ENCODE measurements around the gene MYH9. TPM values are rescaled to one million over a fixed set of nuclear protein-coding genes. Genes with fewer than 3 reads are reported as not detected.
A peak's percentile ranks its signal among the peaks of the same experiment; 100 is the strongest.
"Not testable (repeated sequence)": the region's sequence is repeated elsewhere in the genome, so short reads cannot be mapped to it uniquely, and the experiment has no call there.

MYH9 gene
- total RNA-seq, 2 donors from 2014 or later, result 125 to 229 TPM

DNA sequence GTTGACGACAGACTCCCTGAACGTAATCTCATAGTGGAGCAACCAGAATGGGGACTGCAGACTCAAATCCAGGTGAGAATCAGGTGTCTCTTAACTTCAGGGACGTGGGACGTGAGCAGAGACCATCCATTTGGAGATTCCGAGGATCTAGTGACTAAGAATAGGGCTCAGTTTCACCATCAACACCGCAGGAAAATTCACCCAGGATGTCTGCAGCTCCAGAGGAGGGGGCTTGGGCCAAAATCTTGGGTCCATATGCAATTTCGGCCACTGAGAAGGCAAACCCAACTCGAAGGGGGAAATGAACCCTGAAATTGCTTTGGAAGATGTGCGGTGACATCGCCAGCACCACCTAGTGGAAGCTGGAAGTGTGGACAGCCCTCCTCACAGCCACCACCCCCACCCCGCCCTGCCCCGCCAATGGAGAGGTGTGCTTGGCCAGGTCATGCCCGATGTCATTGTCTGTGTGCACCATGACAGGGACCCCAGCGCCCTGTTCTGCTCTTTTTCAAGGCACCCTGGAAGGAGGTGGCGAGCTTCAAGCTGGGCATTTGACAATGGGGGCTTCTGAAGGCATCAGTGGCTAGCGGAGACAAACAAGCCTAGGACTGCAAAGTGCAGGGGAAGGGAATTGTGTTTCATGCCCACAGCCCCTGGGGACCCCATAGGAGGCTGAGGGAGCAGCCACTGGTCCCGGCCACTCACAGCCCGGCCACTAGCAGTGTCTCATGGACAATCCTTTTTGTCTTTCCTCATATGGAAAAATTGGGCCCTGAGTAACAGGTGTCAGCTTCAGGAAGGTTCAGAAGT is 110.1 kb downstream of the MYH9 start:
- H3K36me3 ChIP-seq, result peaks cover 24% of the 10 kb centered on the region
- H3K9me3 ChIP-seq, result no peaks in the 10 kb centered on the region
- TF ChIP-seq, protein P1, sequence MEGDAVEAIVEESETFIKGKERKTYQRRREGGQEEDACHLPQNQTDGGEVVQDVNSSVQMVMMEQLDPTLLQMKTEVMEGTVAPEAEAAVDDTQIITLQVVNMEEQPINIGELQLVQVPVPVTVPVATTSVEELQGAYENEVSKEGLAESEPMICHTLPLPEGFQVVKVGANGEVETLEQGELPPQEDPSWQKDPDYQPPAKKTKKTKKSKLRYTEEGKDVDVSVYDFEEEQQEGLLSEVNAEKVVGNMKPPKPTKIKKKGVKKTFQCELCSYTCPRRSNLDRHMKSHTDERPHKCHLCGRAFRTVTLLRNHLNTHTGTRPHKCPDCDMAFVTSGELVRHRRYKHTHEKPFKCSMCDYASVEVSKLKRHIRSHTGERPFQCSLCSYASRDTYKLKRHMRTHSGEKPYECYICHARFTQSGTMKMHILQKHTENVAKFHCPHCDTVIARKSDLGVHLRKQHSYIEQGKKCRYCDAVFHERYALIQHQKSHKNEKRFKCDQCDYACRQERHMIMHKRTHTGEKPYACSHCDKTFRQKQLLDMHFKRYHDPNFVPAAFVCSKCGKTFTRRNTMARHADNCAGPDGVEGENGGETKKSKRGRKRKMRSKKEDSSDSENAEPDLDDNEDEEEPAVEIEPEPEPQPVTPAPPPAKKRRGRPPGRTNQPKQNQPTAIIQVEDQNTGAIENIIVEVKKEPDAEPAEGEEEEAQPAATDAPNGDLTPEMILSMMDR (IDR thresholded peaks at IDR 0.05), result peak; percentile 88 to 93
- peak; percentile 71 for DNase-seq (ENCODE audit: low spot score)
- peaks cover 0 to 8% of the 10 kb centered on the region in 2 donors for H3K4me1 ChIP-seq
- H3K27ac ChIP-seq, result no peak overlapping the region
- no peak overlapping the region for H3K4me3 ChIP-seq
- no peaks in the 10 kb centered on the region for H3K27me3 ChIP-seq

DNA sequence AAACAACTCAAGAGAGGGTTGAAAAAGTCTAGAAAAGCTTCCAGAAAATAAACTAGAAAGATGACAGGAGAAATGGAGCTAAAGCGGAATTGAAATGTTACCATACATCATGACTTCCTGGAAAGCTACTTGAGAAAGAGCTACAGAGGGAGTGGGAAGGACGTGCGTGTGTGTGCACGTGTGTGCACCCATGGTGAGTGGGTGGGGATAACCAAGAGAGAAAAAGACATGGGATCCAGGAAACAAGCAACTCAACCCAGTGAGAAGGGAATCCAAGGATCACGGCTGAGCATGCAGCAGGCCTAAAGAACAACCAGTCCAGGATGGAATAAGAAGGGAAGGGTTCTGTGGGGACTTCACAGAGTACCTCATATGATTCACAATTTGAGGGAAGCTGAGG is 113.2 kb downstream of the MYH9 start:
- Histone ChIP-seq H3K27ac (no peak overlapping the region), H3K27me3 (no peaks in the 10 kb centered on the region), H3K4me1 (peaks cover 0 to 8% of the 10 kb centered on the region in 2 donors), H3K36me3 (no peaks in the 10 kb centered on the region), H3K9me3 (no peaks in the 10 kb centered on the region), H3K4me3 (no peak overlapping the region)
- TF ChIP-seq, protein P1 (IDR thresholded peaks at IDR 0.05), result no peak
- DNase-seq (ENCODE audit: low spot score), result no peak

DNA sequence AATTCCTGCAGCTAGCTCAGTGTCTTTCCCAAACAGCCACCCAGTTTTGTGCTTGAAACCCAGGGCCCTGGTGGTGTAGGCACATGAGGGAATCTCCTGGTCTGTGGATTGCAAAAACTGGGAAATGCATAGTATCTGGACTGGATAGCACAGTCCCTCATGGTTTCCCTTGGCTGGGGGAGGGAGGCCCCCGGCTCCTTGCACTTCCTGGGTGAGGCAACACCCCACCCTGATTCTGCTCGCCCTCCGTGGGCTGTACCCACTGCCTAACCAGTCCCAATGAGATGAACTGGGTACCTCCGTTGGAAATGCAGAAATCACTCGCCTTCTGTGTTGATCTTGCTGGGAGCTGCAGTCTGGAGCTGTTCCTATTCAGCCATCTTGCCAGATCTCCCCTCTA is 115.8 kb downstream of the MYH9 start:
- H3K27ac ChIP-seq; DNase-seq (ENCODE audit: low spot score); H3K4me1 ChIP-seq; H3K9me3 ChIP-seq; H3K4me3 ChIP-seq; H3K27me3 ChIP-seq; H3K36me3 ChIP-seq: not testable (repeated sequence)

DNA sequence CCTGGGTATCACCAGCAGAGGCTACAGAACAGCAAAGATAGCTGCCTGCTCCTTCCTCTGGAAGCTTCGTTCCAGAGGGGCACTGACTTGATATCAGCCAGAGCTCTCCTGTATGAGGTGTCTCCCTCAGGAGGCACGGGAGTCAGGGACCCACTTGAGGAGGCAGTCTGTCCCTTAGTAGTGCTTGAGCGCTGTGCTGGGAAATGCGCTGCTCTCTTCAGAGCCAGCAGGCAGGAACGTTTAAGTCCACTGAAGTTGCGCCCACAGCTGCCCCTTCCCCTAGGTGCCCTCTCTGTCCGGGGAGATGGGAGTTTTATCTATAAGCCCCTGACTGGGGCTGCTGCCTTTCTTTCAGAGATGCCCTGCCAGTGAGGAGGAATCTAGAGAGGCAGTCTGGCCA is 116.5 kb downstream of the MYH9 start:
- H3K27ac ChIP-seq; H3K36me3 ChIP-seq; H3K9me3 ChIP-seq; H3K27me3 ChIP-seq; H3K4me3 ChIP-seq; H3K4me1 ChIP-seq; DNase-seq (ENCODE audit: low spot score): not testable (repeated sequence)

DNA sequence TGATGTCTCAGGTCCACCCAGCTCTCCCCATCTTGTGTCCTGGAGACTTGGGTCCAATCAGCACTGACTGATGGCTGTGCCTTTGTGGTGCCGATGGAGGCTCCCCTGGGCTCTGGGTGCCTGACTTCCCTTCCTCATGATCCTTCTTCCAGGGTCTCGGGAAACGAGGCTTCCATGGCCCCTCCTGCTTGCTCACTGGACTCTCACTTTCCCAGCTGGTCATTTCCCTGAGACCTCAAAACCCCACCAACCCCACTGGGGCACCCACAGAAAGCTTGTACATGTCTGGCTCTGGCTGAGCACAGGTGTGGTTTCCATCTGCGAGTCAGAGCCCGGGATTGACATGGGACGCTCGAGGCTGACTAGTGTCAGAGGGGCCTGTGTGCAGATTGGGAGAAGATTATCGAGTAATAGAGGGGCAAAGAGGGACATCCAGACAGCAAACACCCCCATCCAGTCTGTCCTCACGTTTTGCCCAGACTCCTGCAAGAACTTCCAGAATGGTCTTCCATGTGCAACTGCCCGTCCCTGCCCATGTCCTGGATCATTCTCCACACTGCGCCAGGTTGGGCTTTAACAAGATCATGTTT is 119.8 kb downstream of the MYH9 start:
- TF ChIP-seq, protein P1 (IDR thresholded peaks at IDR 0.05), result no peak
- Histone ChIP-seq H3K36me3 (peaks cover 12% of the 10 kb centered on the region), H3K4me1 (no peaks in the 10 kb centered on the region)

DNA sequence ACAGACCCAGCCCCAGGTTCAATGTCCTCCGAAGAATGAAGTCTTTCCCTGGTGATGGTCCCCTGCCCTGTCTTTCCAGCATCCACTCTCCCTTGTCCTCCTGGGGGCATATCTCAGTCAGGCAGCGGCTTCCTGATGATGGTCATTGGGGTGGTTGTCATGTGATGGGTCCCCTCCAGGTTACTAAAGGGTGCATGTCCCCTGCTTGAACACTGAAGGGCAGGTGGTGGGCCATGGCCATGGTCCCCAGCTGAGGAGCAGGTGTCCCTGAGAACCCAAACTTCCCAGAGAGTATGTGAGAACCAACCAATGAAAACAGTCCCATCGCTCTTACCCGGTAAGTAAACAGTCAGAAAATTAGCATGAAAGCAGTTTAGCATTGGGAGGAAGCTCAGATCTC is 120.7 kb downstream of the MYH9 start:
- no peaks in the 10 kb centered on the region for H3K4me1 ChIP-seq
- no peak for DNase-seq (ENCODE audit: low spot score)
- H3K27me3 ChIP-seq, result no peaks in the 10 kb centered on the region
- H3K4me3 ChIP-seq, result no peak overlapping the region
- no peaks in the 10 kb centered on the region for H3K9me3 ChIP-seq
- TF ChIP-seq, protein P1 (IDR thresholded peaks at IDR 0.05), result no peak
- no peak overlapping the region for H3K27ac ChIP-seq
- H3K36me3 ChIP-seq, result peaks cover 12% of the 10 kb centered on the region

More for the DNA sequence above, 119.8 kb downstream of the MYH9 start:
- no peak overlapping the region for H3K27ac ChIP-seq
- H3K27me3 ChIP-seq, result no peaks in the 10 kb centered on the region
- H3K4me3 ChIP-seq, result no peak overlapping the region
- no peaks in the 10 kb centered on the region for H3K9me3 ChIP-seq
- no peak for DNase-seq (ENCODE audit: low spot score)

DNA sequence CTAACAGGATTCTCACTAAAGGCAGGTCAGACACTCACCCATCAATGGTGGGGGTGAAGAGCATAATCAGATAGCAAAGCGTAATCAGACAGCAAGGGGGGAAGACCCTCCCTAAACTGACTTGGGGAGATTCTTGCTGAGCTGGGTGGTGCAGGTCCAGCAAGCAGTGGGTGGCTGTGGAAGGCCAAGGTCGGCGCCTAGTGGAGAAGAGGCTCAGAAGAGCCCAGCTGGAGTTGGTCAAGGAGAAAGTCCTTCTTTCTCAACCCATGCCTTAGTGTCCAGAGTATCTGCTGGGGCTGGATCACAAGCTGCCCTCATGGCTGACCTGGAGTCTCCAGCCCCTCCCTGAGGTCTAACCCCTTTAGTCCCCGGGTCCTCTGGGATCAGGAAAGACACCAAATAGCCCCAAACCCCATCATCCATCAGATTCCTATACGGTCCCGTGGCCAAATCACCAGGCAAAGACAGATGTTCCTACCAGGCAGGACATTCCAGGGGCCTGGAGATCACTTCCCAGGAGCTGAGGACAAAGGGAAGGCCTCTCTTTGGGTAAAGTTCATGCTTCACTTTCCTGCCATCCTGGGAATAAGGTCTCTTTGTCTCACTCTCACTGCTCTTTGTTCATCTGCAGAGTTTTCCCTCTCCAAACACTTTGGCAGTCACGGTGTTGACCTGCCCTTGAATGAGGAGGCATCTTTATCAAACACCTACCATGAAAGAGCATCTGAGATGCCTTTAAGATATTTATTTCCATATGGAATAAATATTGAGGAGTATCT is 123.7 kb downstream of the MYH9 start:
- Histone ChIP-seq H3K36me3 (peaks cover 12% of the 10 kb centered on the region), H3K27ac (peak overlapping the region in 1 of 2 donors; percentile 8), H3K4me1 (peaks cover 0 to 11% of the 10 kb centered on the region in 2 donors)
- H3K27me3 ChIP-seq; H3K9me3 ChIP-seq; H3K4me3 ChIP-seq; DNase-seq (ENCODE audit: low spot score): not testable (repeated sequence)

DNA sequence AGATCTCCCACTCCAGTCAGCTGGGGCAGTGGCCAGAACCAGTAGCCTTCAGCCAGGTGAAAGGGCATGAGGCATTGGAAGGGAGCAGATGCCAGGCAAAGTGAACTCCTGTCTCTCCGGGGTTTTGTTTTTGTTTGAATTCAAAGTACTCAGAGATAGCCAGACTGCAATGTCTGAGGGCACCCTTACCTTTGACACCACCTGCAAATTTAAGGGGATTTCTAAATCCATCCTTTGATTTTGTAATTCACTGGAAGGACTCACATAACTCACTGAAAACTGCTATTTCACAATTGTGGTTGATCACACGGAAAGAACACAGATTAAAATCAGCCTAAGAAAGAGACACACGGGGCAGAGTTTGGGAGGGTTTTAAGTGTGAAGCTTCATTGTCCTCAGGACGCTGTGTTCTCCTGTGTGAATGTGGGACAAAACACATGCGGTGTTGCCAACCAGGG is 124.5 kb downstream of the MYH9 start:
- Histone ChIP-seq H3K4me1 (peaks cover 0 to 20% of the 10 kb centered on the region in 2 donors), H3K36me3 (peaks cover 12% of the 10 kb centered on the region)
- DNase-seq (ENCODE audit: low spot score); H3K9me3 ChIP-seq; H3K27me3 ChIP-seq; H3K27ac ChIP-seq; H3K4me3 ChIP-seq: not testable (repeated sequence)

DNA sequence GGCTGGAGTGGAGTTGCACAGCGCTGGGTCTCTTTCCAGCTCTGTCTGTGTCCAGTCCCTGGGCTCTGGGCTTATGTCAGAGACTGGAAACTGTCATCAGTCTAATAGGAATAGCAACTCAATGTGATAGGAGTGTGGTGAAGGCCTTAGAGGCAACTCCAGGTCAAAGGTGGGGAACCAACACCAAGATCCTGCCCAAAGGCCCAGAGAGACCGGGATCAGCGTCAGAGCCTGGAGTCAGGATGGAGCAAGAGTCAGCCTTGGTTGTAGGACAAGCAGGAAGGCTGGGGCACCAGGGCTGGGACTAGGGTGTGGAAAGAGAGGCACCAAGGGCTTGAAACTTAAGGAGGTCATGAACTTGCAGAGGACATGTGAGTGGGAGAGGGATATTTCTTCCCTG is 125.5 kb downstream of the MYH9 start:
- not testable (repeated sequence) for H3K27me3 ChIP-seq; H3K4me3 ChIP-seq; DNase-seq (ENCODE audit: low spot score); H3K9me3 ChIP-seq; H3K27ac ChIP-seq
- H3K4me1 ChIP-seq, result peaks cover 0 to 22% of the 10 kb centered on the region in 2 donors
- peaks cover 12% of the 10 kb centered on the region for H3K36me3 ChIP-seq

DNA sequence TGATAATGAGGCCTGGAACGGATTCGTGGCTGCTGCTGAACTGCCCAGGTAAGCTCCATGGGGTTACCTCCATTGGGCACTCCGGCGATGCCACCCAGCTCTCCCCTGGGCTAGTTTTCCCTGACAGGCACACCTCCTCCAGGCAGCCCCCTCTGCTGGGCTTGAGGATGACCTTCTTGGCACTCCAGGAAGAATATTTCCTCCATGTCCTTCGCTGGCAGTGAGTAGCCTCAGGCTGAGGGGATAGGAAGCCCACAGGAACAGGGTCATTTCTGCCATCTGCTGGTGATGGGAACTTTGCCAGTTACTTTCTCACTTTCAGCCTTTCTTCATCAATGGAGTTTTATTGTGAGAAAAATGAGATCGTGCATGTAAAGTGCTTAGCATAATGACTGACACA is 126.1 kb downstream of the MYH9 start:
- not testable (repeated sequence) for H3K27ac ChIP-seq; H3K9me3 ChIP-seq; H3K27me3 ChIP-seq; H3K4me3 ChIP-seq; DNase-seq (ENCODE audit: low spot score)
- peaks cover 0 to 25% of the 10 kb centered on the region in 2 donors for H3K4me1 ChIP-seq
- peaks cover 12% of the 10 kb centered on the region for H3K36me3 ChIP-seq

All from right atrium auricular region (tissue), 2 donors.